ENCODE measurements around the gene ADSL. TPM values are rescaled to one million over a fixed set of nuclear protein-coding genes. Genes with fewer than 3 reads are reported as not detected.

ADSL gene
- polyA plus RNA-seq, 1 experiment, result 115 TPM

GRCh38 chr22:40394607-40395006 is 48.3 kb downstream of the ADSL start:
- POLR2A ChIA-PET, result no interaction called here

GRCh38 chr22:40395607-40396006 is 49.3 kb downstream of the ADSL start:
- ChIA-PET POLR2A (no interaction called here), CTCF (interaction anchor here (2.1 kb wide), 1 partner anchor 8 kb away, joined by 5 read pairs; no protein-coding TSS in a partner anchor)
- Histone ChIP-seq H3K36me3 (ENCODE audit: control insufficient read depth, insufficient read depth, low read length) (peaks cover under 1% of the 10 kb centered on the region; the same call in 1 of the 2 replicates), H3K27me3 (ENCODE audit: control insufficient read depth, insufficient read depth, low read length) (no peaks in the 10 kb centered on the region), H3K4me3 (ENCODE audit: low read depth, low read length) (no peak overlapping the region)
- DNase-seq (ENCODE audit: low read depth), result no peak
- TF ChIP-seq CTCF (IDR thresholded peaks at IDR 0.05; ENCODE audit: insufficient read depth, low read depth, low read length), result no peak

More at GRCh38 chr22:40394607-40395006, 48.3 kb downstream of the ADSL start:
- Histone ChIP-seq H3K4me3 (ENCODE audit: low read depth, low read length) (no peak overlapping the region), H3K27me3 (ENCODE audit: control insufficient read depth, insufficient read depth, low read length) (no peaks in the 10 kb centered on the region), H3K36me3 (ENCODE audit: control insufficient read depth, insufficient read depth, low read length) (peaks cover 1% of the 10 kb centered on the region; the same call in 1 of the 2 replicates)
- no peak for TF ChIP-seq CTCF (IDR thresholded peaks at IDR 0.05; ENCODE audit: insufficient read depth, low read depth, low read length)
- no peak for DNase-seq (ENCODE audit: low read depth)
- CTCF ChIA-PET, result interaction anchor here (2.1 kb wide), 1 partner anchor 9 kb away, joined by 5 read pairs; no protein-coding TSS in a partner anchor

GRCh38 chr22:40396882-40397281 is 50.6 kb downstream of the ADSL start:
- no peak overlapping the region for H3K4me3 ChIP-seq (ENCODE audit: low read depth, low read length)
- DNase-seq (ENCODE audit: low read depth), result no peak
- ChIA-PET POLR2A (no interaction called here), CTCF (interaction anchor here (0.5 to 0.8 kb wide), 2 partner anchors 40 to 45 kb away, joined by 3 read pairs; no protein-coding TSS in a partner anchor)
- peaks cover 3% of the 10 kb centered on the region for H3K36me3 ChIP-seq (ENCODE audit: control insufficient read depth, insufficient read depth, low read length)
- no peak for TF ChIP-seq CTCF (IDR thresholded peaks at IDR 0.05; ENCODE audit: insufficient read depth, low read depth, low read length)
- no peaks in the 10 kb centered on the region for H3K27me3 ChIP-seq (ENCODE audit: control insufficient read depth, insufficient read depth, low read length)

- no peak for DNase-seq (ENCODE audit: low read depth)
- Histone ChIP-seq H3K4me3 (ENCODE audit: low read depth, low read length) (no peak overlapping the region), H3K27me3 (ENCODE audit: control insufficient read depth, insufficient read depth, low read length) (no peaks in the 10 kb centered on the region), H3K36me3 (ENCODE audit: control insufficient read depth, insufficient read depth, low read length) (peaks cover 4% of the 10 kb centered on the region)
- ChIA-PET CTCF (interaction anchor here (0.5 kb wide), 1 partner anchor 44 kb away, joined by 3 read pairs; no protein-coding TSS in a partner anchor), POLR2A (no interaction called here)
- no peak for TF ChIP-seq CTCF (IDR thresholded peaks at IDR 0.05; ENCODE audit: insufficient read depth, low read depth, low read length)
Measured at GRCh38 chr22:40397396-40397795, 51.1 kb downstream of the ADSL start.

- TF ChIP-seq CTCF (IDR thresholded peaks at IDR 0.05; ENCODE audit: insufficient read depth, low read depth, low read length), result no peak
- no peak overlapping the region for H3K4me3 ChIP-seq (ENCODE audit: low read depth, low read length)
- H3K27me3 ChIP-seq (ENCODE audit: control insufficient read depth, insufficient read depth, low read length), result no peaks in the 10 kb centered on the region
- no peak for DNase-seq (ENCODE audit: low read depth)
- POLR2A ChIA-PET, result no interaction called here
- CTCF ChIA-PET, result interaction anchor here (1.8 kb wide), 1 partner anchor 15 kb away, joined by 6 read pairs; no protein-coding TSS in a partner anchor
- peaks cover 9% of the 10 kb centered on the region for H3K36me3 ChIP-seq (ENCODE audit: control insufficient read depth, insufficient read depth, low read length)
Measured at GRCh38 chr22:40399621-40400020, 53.3 kb downstream of the ADSL start.

Measured in BJ (cell line).